Right lung (tissue), 10 donors: Measurements from ENCODE around the gene CDH12. TPM values are rescaled to one million over a fixed set of nuclear protein-coding genes. Genes with fewer than 3 reads are reported as not detected.
"Not testable (repeated sequence)": the region's sequence is repeated elsewhere in the genome, so short reads cannot be mapped to it uniquely, and the experiment has no call there.

Experiments used
- DNase-seq, 2 donors: peaks; one replicate each; pipeline ENCODE4 v3.0.0-alpha.2; 2013
- long read RNA-seq, 8 donors: transcript quantifications; one replicate each; lab custom pipeline, GENCODE V29; 2026
- polyA plus RNA-seq, 5 donors: library from polyadenylated mRNA; unstranded; fragments of 120-200 nt; gene quantifications; one replicate each; pipeline versions ENCODE4 v1.2.1 to v1.2.3, GENCODE V29; 2013; ENCODE audit warnings: inconsistent platforms in 1 of 5, low replicate concordance in 1 of 5; ENCODE audit not compliant: insufficient read length in 5 of 5, insufficient read depth in 1 of 5

Gene CDH12
- polyA plus RNA-seq = 1 to 10 TPM; 2.8 to 7.0 (median 4.4) TPM
- long read RNA-seq, donor 1 = 0 reads
- long read RNA-seq, donor 2, partial matches to known transcripts = 0 of 1 reads
- long read RNA-seq, donor 2, other reads (novel, unspliced or antisense) = 0 of 1 reads
- long read RNA-seq, donor 3 = 0 reads
- long read RNA-seq, donor 4 = 0 reads
- long read RNA-seq, donor 5 = 0 reads
- long read RNA-seq, donor 6, partial matches to known transcripts = 0 of 1 reads
- long read RNA-seq, donor 6, other reads (novel, unspliced or antisense) = 0 of 1 reads
- long read RNA-seq, donor 7 = 0 reads
- long read RNA-seq, donor 8 = 0 reads

GRCh38 chr5:22852807-22853660 lies at the start of gene CDH12:
TSS of gene CDH12 (minus strand) at chr5:22853344.
- peak; percentile 16 for DNase-seq

DNA sequence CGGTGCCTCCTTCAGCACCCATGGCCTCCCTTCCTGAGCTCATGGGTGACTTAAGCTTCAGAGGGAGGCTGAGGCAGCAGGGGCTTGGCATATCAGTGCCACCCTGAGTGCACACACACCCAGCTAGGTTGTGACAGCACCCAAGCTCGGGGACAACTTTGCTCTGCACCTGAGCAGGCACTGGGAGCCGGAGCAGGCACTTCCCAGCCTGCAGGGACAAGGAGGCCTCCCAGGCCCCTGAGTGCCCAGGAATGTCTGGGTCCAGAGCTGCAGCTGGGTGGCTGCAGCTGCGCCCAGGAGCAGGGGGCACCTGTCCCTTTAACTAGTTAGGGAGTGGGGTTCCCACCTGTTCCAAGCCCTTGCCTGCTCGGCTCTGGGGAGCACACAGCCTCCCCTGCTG lies 48.7 kb upstream of the CDH12 start:
- DNase-seq = no peak

DNA sequence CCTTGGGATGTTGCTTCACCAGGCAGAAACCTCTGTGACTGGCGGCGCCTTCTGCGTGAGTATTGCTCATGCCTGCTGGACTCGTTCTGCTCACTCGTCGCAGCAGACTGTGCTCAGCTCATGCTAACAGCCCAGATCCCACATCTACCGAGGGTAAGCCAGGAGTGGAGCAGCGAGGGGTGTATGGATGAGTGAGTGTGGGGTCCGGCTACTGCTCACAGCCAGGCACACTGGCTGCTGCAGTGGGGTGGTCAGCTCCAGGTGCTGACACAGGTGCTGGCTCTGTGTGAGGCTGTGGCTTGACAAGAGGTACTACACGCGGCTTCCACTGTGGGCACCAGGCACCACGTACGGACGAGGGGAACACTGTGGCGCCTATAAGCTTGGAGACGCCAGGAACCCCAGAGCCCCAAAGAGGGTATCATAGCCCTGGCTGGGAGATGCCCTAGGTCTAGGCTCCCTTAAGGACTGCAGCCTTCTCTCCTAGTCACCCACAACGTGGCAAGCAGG lies 47.7 kb upstream of the CDH12 start:
- DNase-seq = no peak

GRCh38 chr5:22899341-22899740 lies 46.2 kb upstream of the CDH12 start:
- no peak for DNase-seq

- no peak for DNase-seq
These were observed 43.0 kb upstream of the CDH12 start for GRCh38 chr5:22896152-22896551.

GRCh38 chr5:22892441-22892840 lies 39.3 kb upstream of the CDH12 start:
- DNase-seq = no peak

- no peak for DNase-seq
These were observed 36.6 kb upstream of the CDH12 start for GRCh38 chr5:22889720-22890119.

- no peak for DNase-seq
These were observed 34.4 kb upstream of the CDH12 start for GRCh38 chr5:22887566-22887965.

DNA sequence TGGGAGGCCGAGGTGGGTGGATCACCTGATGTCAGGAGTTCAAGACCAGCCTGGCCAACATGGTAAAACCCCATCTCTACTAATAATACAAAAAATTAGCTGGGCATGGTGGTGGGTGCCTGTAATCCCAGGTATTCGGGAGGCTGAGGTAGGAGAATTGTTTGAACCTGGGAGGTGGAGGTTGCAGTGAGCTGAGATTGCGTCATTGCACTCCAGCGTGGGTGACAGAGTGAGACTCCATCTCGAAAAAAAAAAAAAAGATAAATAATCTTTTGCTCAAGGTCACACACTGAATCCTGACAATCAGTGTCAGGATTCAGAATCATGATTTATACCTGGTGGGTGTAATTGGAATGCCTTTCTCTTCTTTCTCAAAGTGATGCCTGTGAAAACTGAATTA lies 5.8 kb upstream of the CDH12 start:
- DNase-seq = not testable (repeated sequence)

DNA sequence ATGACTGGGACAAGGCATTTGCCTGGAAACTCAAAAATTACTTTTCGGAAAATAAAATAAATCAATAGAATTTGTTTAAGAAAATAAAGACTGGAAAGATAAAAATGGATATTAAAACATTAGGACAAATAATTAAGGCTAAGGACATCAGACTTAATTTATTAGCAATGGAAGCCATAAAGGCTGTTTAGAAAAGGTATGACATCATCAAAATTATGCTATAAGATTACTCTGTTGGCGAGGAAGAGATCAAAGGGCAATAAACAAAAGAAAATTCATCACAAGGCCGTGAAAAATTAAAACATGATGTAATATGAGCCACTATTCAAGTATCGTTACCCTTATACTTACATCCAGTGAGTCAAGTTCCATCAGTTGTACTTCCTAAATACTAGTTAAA lies 2.7 kb upstream of the CDH12 start:
- DNase-seq = no peak

DNA sequence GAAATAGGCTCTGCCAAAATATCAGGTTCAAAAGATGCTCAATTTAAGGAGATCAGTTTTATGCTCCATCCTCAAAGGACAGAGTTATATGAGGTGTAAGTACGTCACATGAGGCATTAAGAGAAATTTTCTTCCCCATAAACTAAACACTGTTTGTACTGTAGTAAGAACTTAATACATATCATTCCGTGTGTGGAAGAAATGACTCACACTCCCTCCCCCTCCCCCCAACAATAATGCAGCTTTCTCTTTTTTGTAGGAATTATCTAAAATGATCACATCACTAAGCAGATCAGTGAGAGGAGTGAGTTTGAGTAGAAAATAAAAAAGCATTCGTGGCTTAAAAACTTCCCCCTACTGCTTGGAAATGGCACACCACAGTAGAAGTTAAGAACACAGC lies 2.2 kb downstream of the CDH12 start:
- DNase-seq = no peak

DNA sequence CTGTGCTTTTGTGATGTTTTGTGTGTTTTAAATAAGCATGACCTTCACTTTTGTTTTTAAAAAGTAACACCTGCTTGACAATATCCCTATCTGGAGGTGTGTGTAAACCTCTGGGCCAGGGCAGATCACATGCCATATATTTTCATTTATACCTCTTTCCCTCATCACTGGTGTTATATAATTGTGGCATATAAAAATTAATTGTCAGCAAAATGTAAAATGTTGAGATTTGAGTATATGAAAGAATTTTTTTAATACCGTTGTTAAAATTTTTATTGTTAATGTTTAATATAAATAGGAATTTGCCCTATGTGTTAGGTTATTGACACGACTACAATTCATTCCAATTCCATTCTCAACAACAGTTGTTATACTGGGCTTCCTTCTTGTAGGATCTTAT lies 6.5 kb downstream of the CDH12 start:
- no peak for DNase-seq

DNA sequence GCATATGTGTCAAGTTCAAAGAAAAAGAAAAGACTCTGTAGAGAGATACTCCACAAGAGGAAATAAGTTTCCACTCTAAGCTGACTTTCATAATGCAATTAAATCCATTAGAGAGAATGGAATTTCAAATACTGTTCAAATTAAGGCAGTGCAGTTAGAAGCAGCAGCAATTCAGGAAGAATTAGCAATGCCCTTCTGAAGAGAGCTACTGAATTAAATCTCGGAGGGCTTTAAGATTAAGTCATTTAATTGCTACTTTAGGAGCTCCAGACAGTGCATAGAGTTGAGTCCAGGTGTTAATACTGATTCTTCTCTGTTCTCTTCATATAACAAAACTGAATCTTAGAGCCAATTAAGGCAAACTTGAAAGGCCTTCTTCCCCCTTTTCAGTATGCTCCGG lies 8.5 kb downstream of the CDH12 start:
- no peak for DNase-seq

DNA sequence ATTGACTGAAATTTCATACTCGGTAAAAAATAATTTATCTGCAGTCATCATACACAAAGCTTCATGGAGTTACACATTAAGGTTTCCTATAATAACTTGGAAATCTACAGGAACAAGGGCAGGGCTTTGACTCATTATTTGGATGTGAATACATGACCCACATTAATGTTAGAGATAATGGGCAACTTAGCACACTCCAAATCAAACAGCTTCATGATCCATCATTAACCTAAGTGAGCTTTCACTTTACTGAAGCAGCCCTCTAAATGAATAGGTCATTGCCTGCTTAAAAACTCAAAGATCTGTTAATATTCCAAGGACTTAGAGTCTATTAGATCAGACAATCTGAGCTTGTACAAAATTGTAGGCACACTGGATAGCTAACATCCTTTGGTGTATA lies 9.0 kb downstream of the CDH12 start:
- no peak for DNase-seq

GRCh38 chr5:22842574-22842973 lies 10.6 kb downstream of the CDH12 start:
- no peak for DNase-seq

GRCh38 chr5:22837803-22838202 lies 15.3 kb downstream of the CDH12 start:
- no peak for DNase-seq

GRCh38 chr5:22835686-22836085 lies 17.5 kb downstream of the CDH12 start:
- DNase-seq = peak; percentile 12 to 16

DNA sequence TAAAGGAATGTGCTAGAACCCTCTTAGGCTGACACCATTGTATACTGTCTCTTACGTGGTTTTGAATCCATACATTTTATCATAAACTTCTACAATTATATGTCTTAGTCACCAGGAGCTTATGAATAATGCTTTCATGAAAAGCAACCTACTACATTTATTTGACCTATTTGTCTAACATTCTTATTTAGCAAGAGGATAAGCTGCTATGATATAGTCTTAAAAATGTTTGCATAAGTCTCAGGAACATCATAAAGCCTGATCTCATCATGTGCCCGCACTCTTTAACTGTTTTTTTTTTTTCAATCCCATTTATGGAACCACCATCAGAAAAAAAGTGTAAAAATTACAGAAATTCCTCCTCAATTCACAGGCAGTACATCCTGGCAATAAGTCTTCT lies 59.7 kb downstream of the CDH12 start:
- no peak for DNase-seq

GRCh38 chr5:22787807-22788206 lies 65.3 kb downstream of the CDH12 start:
- DNase-seq = no peak

GRCh38 chr5:22787398-22787797 lies 65.7 kb downstream of the CDH12 start:
- DNase-seq = no peak

- DNase-seq = no peak
These were observed 72.4 kb downstream of the CDH12 start for GRCh38 chr5:22780756-22781155.

- DNase-seq = no peak
These were observed 73.6 kb downstream of the CDH12 start for GRCh38 chr5:22779499-22779898.

GRCh38 chr5:22776285-22776684 lies 76.9 kb downstream of the CDH12 start:
- no peak for DNase-seq
